GM19455 (cell line): ENCODE measurements around the gene RESP18.
"Not testable (repeated sequence)": the region's sequence is repeated elsewhere in the genome, so short reads cannot be mapped to it uniquely, and the experiment has no call there.

Experiments used
- ATAC-seq: cut with Tn5 transposase; IDR thresholded peaks from one replicate; pipeline ENCODE4 v1.9.1; 2021; ENCODE audit not compliant: unreplicated experiment

The RESP18 gene

DNA sequence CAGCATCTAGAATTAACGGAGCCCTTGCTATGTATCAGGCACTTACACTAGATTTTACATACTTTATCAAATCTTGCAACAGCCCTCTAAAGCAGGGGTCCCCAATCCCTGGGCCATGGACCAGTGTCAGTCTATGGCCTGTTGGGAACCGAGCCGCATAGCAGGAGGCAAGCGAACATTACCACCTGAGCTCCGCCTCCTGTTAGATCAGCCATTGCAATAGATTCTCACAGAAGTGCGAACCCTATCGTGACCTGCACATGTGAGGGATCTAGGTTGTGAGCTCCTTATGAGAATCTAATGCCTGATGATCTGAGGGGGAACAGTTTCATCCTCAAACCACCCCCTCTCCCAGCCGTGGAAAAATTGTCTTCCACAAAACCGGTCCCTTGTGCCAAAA is 39.9 kb downstream of the RESP18 start:
- ATAC-seq = no peak

DNA sequence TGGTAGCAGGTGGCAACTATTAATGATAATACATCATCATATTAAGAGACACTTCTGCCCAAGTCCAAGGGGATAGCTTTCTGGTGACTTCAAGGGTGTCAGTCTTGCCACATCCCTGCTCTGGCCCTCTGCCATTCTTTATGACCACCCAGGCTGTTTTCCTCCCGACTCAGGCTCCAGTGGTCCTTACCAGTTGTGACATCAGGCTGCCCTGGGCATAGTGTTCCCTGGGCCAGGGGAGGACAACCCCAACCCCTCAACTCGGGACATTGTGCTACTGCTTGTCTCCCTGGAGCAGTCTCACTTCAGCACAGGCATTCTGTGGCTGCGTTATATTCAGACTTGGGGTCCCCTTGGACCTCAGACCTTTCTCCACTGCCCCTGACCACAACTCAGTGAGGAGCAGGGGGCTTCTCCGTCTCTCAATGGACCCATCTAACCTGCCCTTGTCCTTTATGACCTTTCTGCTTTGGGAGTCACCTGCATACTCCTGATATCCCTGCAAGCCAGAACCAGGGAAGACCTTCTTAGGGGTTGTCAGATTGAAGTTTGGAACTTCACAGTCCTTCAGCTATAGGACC is 40.5 kb downstream of the RESP18 start:
- no peak for ATAC-seq

DNA sequence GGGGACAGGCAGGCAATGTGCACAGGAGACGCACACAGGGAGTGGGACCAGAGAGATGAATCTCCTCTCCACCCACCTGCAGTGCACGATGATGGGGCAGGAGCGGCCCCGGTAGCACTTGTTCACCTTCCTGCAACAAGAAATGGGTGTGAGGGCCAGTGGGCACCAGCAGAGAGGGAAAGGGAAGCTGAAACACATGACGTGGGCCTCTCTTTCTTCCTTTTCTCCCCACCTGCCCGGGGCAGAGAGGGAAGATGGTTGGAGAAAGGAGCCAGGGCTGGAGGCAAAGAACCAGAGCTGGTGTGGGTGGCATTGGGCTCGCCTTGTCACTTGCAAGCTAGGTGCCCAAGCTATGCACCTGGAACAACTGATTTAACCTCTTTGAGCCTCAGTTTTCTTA is 41.1 kb downstream of the RESP18 start:
- no peak for ATAC-seq

DNA sequence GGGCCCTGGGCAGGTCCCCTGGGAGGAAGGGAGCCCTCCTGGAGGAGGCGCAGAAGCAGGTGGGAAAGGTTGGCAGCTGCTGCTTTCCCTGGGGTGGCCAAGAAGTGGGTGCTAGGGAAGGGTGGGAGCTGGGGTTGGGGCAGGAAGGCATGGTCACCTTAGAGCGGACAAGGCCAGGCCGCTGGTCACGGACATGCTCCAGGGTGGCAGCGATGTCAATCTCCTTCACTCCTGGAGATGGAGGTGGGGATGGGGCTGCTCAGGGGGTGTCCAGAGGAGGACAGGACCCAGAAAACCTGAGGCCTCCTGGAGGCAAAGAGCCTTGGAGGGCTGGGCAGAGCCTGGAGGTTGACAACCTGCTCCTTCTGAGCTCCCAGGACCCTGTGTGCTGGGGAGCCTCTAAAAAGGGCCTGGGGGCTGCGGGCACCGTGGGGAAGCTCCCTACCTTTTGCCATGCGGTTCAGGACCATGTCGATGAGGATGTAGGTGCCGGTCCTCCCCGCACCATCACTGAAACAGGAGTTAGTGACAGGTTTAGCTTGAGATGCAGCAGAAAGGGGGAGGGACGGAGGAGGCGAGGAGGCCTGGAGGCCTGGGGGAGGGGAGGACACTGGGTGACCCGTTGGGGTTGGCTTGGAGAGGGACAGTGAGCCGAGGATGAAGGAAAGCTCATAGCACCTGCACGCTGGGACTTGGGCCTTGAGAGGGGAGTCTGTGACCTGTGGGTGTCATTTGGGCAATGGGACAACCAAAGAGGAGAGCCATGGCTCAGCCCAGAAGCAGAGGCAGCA is 42.0 kb downstream of the RESP18 start:
- no peak for ATAC-seq

DNA sequence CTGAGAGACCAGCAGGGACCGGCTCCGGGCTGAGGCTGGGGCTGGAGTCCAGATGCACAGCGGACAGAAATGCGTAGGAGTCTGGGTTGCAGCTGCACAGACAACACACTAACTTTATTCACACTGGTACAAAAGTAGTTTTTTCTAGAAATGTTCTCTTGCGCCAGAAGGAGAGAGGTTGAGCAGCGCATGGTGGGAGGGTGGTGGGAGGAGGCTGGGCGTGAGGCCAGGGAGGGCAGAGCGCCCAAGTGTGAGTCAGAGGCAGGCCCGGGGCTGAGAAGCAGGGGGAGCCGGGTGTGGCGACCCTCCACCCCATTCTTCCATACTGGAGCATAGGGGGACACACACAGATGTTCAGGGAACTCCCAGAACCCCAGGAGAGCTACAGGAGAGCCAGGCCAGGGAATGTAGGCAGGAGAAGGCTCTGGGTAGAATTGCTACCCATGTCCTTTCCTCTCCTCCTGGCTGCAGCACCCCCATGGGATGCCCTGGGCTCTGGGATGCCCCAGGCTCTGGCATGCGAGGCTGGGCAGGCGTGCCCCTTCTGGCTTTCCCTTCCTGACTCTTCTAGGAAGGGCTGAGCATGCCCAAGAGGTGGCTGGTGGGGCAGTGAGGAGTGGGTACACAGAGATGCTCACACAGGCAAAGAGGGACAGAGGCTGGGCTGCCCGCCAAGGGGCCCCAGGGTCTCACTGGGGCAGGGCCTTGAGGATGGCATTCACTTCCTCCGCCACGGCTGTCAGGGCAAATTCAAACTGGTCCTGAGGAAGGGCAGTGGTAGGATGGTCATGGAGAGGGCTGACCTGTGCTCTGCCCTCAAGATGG is 42.8 kb downstream of the RESP18 start:
- ATAC-seq = no peak

DNA sequence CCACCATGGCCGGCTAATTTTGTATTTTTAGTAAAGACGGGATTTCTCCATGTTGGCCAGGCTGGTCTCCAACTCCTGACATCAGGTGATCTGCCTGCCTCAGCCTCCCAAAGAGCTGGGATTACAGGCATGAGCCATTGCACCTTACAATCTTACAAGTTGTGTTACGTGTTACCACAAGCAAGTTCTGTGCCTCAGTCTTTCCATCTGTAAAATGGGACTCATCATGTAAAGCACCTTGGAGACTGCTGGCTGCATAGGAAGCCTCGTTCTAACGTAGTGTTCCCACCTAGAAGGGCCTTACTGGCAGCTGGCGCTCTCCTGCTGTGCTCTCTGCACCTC is 43.4 kb downstream of the RESP18 start:
- ATAC-seq = no peak

DNA sequence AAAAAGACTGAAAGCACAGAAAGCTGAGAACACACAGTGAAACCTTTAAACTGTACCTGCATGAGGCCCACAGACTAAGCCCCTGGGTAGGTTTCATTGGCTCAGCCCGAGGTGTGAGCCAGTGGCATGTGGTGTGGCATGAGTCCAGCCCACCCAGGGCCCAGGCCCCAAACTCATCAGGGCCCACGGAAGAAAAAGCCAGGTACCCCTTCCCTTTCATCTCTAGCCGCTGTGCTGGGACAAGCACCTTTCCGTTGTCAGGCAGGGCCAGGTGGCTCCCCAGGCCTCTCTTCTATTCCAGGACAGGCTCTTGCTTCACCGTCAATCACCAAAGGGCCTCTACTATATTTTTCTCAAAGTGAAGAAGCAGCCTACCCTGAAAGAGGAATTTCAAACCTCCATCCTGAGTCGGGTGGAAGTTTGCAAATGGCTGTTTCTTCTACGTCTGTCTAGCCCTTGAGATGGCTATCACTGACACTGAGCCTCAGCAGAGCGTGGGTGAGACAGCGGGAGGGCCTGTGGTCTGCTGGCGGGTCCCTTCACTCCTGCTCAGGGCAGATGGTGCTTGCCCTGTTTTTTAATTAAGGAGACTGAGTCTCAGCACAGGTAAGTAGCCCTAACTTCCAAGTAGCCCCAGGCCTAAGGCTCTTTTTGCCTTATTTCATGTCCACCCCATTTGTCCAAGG is 44.8 kb downstream of the RESP18 start:
- no peak for ATAC-seq

DNA sequence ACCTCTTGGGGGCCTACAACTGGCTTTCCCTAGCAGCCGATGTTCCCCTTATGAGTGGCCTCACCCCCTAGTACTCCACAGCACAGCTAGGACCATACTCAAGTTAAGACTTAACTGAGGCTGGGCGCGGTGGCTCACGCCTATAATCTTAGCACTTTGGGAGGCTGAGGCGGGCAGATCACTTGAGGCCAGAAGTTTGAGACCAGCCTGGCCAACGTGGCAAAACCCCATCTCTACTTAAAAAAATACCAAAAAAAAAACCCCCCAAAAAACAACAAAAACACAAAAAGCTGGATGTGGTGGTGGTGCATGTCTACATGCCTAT is 45.5 kb downstream of the RESP18 start:
- not testable (repeated sequence) for ATAC-seq

DNA sequence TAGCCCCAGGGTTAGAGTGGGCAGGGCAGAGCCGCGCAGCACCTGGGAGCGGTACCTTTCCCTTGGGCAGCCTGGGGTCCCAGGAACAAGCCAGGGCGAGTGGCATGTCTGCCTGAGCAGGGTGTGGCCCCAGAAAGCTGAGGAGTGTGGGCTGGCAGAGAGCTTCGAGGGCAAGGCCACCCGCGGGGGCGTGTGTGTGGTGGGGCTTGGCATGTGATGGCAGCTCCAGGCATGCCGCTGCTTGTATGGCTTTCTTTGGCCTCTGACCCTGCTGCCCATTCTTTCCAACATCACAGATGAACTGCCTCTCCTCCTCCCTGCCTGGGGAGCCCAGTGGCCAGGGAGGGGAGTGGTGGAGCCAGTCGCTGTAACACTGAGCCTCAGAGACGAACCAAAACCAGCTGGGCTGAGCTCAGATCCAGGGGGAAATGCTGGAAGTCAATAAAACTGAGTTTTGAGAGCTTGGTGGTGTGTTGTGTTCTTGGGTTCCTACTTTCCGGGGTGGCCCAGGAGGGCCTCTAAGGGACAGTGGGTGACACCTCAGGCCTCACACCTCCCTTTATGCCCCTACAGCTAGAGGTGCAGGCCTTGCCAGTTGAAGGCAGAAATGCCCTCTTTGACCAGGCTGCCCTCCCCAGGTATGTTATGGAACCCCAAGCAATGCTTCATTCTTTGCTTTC is 46.0 kb downstream of the RESP18 start:
- no peak for ATAC-seq

DNA sequence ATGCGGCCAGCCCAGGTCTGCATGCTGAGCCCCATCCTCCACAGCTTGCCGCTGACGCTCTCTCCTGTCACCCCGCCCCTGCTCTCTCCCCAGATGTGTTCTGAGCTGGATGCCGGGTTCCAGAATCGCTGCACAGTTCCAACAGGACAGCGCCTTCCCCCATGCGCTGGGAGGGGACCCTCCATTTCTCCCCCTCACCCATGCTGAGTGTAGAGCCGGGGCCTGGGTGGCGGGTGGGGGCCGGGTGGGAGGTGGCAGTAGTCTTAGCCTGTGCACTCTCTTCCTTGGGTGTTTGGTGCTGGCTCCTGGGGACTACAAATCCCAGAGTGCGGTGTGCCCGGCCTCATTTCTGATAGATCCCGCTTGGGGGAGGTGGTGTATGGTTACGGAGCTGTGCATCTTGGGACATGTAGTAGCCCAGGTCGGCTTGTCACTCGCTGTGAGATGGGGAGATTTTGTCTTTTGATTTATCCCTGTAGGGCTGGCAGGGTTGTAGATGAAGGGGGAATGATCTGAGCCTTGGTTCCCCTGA is 46.6 kb downstream of the RESP18 start:
- ATAC-seq = no peak

DNA sequence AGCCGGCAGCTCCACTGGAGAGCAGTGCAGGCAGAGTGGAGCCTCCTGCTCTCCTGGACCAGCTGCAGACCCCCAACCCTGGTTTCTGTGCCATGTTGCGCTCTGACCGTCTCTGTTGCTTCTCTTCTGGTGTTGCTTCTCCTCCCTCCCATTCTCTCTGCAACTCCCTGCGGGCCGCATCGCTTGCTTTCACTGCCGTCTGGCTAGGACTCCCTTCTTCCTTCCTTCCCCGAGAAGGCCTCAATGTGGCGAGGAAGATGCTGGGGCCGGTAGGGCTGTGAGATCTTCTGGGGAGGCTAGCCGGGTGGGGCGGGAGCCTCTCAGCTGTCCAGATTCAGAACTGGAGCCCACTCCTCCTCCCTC is 47.2 kb downstream of the RESP18 start:
- no peak for ATAC-seq

DNA sequence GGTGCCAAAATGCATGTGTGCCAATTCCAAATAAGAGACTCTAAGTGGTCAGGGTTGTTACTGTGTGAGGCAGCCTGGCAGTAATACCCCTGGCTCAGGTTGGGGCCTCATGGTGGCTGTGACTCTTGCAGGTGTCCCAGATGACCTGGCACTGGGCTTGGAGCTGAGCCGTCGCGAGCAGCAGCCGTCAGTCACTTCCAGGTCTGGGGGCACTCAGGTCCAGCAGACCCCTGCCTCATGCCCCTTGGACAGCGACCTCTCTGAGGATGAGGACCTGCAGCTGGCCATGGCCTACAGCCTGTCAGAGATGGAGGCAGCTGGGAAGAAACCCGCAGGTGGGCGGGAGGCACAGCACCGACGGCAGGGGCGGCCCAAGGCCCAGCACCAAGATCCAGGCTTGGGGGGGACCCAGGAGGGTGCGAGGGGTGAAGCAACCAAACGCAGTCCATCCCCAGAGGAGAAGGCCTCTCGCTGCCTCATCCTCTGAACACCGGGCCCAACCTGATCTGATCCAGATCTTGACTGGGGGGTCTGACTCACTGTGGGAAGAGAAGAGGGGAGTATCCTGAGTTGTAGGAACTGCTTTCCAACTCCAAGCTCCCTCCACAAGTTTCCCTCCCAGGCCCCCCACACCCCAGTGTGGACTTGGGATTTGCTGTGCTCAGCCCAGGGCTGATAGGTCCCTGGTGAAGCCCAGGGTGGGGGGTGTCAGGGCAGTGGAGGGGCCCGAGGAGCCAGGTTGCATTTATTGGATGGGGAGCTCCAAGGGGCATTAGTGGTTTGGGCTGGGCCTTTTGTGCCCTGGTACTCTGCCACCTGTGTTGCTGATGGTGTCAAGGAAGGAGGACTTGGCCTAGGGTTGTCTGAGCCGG is 47.8 kb downstream of the RESP18 start:
- no peak for ATAC-seq

DNA sequence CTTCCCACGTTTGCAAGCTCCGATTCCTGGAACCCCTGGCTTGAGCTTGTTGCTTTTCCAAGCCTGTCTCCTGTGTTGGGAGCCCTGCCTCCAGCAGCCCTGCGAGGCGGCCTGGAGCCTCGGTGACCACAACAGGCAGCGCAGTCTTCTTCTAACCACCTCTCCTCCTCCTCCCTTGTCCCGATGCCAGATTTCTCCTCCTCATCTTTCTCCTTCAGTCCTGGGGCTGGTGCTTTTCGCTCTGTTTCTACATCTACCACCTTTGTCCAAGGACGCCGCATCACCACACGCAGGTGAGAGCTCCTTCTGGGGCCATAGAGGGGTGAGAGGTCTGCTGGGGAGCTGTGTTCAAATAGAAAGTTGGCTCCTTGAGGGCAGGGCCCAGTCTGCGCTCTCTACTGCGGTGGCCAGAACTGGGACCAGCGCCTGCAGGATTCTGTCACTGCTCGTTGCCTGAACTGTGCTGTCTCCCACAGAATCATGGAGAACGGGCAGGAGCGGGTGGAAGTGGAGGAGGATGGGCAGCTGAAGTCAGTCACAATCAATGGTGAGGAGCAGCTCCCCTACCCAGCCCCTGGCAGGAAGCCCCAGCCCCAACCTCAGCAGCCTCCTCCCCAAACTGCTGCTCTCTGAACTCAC is 49.5 kb downstream of the RESP18 start:
- ATAC-seq = no peak

DNA sequence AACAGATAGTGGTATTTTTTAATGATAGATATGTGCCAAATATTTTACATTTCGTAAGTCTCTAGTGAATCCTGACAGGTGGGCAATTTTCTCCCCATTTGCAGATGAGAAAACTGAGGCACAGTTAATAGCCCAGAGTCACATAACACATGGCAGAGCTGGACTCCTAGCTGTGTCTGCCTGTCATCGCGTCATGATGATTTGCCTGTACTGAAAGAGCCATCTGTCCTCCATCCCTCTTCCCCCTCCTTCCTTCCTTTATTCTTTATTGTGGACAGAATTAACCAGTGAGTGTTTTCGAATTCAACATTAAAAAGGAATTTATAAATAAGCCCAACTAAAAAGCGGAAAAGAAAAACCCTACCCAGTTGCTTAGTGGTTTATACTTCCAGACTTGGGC is 50.2 kb downstream of the RESP18 start:
- no peak for ATAC-seq

DNA sequence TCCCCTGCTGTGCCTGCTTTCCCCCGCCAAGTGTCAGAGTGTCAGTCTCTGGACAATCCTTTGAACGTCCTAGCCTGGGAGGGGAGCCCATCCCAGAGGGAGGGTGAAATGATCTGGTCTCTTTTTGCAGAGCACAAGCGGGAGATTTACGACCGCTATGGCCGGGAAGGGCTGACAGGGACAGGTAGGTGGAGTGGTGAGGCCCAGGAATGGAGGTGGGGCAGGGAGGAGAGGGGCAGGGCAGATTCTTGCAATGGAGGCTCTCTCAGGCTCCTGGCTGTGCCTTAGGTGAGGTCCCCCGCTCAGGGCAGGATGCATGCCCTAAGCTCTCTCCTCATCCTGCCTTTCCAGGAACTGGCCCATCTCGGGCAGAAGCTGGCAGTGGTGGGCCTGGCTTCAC is 51.0 kb downstream of the RESP18 start:
- no peak for ATAC-seq

DNA sequence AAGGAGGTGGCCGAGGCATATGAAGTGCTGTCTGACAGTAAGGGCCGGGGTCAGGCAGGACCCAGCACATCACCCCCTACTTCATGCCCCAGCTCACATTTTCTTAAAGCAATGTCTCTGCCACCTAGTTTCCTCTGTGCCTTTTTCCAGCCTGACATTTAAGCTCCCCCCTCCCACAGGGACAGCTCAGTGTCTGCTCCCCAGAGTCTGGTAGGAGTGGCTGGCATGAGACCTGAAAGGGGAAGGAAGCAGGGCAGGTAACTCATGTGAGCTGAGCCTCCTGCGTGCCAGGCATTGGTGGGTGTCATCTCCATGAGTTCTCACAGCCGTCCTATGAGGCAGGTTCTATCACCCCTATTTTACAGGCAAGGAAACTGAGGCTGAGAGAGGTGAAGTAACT is 51.9 kb downstream of the RESP18 start:
- no peak for ATAC-seq

DNA sequence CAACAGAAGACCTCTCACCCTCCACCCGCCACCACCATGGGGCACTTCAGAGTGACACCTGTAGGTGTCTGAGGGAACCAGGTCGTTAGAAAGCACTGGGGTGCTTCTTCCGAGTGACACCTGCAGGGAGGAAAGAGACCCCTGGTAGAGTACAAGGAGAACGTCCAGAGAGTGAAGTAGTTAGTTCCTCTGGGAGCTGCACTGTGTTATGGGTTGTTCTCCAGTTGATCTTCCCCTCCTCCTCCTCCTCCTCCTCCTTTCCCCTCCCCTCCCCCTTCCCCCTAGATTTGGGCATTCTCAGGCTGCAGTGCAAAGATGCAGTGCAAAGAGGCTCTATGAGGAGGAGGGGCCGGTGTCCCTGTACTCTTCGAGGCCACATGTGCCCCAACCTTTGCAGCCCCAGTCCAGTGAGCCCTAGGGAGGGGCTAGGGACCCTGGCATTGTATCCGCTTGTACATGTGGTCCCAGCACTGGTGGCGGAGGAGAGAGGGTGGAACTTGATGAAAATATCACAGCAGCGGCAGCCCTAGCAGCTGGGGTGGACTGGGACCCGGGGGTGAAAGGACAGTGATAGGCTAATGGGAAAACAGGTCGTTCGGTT is 52.5 kb downstream of the RESP18 start:
- no peak for ATAC-seq

DNA sequence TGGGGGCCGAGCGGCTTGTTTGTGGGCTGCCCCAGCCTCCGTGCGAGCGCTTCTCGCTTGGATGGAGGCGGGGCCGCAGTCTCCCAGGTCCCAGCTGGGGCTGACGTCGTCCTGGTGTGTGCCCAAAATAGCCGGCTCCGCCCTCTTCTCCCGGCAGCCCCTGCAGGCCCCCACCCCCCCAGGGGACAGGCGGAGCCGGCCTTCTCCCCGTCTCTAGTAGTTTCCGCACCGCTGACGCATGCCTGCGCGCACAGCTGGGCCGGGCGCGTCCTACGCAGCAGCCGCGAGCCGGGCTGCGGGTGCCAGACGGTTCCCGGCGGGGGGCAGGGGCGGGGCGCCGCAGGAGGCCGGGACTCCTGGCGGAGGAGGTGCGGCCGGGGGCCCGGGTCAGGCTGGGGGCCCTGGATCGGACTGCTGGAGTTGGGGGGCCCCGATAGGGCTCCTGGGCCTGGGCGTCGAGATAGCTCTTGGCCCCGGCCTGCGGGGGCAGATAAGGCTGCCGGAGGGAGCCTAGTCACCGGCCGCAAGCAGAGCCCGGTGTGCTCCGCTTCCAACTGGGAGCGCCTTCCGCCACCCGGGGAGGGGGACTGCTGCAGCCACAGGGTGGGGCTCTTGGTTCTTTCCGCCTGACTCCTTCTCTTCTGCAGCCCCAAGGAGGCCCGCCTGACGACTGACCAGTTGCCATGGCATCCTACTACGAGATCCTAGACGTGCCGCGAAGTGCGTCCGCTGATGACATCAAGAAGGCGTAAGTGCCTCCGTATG is 53.2 kb downstream of the RESP18 start, which contains the start of gene DNAJB2:
Gene DNAJB2 (plus strand): TSS at position 216 of the 765 bp plus-strand sequence. CDS start 468 bp downstream, at position 684.
- peak; percentile 81 for ATAC-seq
